GM18873 (cell line): Measurements from ENCODE around the gene OGFOD3.

Source experiments
- ATAC-seq: cut with Tn5 transposase; IDR thresholded peaks from one replicate; pipeline ENCODE4 v1.9.1; 2021; ENCODE audit warnings: mild to moderate bottlenecking, moderate library complexity, moderate number of reproducible peaks; ENCODE audit not compliant: unreplicated experiment, low FRiP score

The OGFOD3 gene

GRCh38 chr17:82447876-82448275, 29.5 kb upstream of the OGFOD3 start:
- no peak for ATAC-seq

DNA sequence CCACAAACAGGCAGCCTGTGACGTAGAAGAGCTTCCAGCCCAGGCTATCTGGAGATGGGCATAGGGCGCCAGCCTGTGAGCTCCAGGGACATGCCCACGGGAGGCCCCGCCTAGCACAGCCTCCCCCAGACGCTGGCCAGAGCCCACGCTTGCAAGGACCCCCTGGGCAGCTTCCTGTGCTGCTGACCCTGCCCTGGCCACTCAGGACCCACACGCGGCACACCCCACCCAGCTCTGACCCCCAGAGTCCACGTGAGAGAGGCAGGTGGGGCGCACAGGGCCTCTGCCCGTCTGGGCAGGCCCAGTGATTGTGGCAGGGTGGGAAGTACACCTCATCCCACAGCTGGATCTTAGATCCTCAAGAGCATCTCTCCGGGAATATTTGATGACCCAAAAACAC, 28.3 kb upstream of the OGFOD3 start:
- no peak for ATAC-seq

- no peak for ATAC-seq
Measured at GRCh38 chr17:82446124-82446523, 27.7 kb upstream of the OGFOD3 start.

- no peak for ATAC-seq
Measured at GRCh38 chr17:82445542-82445941, 27.2 kb upstream of the OGFOD3 start.

DNA sequence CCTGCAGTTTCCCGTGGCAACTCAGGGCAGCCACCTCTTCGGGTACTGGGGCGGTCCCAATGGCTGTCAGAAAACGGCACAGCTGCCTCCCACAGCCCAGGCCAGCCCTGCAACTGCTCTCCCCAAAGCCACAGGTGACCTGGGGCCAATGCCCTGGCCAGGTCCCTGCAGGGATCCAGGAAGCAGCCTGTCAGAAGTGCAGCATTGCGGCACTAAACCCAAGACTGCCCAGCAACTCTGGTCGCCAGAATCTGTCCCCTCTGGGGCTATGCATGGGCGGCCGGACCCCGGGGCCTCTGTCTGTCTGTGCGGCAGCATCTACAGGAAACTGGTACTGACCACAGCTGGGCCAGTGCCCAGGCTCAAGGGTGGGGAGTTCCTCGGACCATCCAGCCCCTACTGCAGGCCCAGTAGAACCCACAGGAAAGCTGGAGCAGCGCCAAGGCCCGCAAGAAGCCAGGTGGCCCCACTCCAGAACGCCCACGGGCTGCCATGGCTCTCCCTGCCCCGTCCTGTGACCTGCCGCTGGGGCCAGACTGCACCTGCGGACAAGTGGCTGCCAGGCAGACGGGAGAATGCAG, 26.6 kb upstream of the OGFOD3 start:
- ATAC-seq = no peak

DNA sequence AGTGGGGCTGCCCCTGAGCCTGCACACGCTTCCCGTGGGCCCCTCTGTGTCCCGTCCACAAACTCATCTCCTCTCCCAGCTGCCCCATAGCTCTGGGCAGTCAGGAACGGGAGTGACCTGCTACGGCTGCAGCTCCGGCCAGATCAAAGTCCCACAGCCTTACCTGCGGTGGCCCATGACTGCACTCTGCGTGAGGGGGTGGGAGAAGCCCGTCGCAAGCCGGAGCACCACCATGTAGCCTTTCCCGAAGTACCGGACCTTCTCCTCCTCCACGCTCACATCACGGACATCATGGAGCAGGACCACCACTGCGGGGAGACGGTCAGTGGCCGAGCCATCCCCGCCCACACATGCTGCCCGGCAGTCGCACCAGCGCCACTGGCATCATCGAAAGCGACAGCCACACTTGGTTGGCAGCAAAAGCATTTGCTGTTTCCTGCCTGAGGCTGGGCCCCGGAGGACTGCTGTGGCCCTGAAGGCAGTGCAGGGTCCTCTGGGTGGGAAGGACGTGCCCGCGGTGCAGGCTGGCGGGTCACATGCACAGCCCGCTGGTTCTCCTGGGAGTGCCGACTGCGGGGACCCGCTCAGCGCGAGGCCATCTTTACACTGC, 26.0 kb upstream of the OGFOD3 start:
- no peak for ATAC-seq

GRCh38 chr17:82443465-82444283, 25.3 kb upstream of the OGFOD3 start:
- ATAC-seq = no peak

- no peak for ATAC-seq
Measured at GRCh38 chr17:82442643-82443464, 24.5 kb upstream of the OGFOD3 start.

- ATAC-seq = no peak
Measured at GRCh38 chr17:82441691-82442487, 23.5 kb upstream of the OGFOD3 start.

- ATAC-seq = no peak
Measured at GRCh38 chr17:82440991-82441627, 22.7 kb upstream of the OGFOD3 start.

DNA sequence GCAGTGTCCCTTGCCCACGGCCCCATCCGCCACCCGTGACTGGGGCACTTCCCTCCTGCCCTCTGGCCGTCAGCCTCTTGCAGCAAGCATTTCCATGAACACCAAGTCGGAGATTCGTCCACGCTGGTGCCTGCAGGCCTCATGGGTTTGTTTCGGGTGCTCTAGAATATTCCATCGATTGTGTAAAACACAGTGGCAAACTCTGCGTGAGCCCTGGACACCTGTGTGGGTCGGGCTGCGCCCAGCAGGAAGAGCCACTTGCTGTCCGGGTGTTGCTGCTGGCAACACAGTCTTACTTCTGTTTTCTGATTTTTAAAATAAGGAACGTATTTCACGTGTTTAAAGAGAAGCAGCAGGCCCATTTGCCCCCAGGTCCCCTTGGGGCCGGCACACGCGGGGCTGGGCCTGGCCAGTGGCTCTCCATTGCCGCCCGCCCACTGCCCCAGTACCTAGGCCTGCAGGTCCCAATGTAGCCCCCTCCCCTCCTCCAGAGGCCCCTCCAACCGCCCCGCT, 22.1 kb upstream of the OGFOD3 start:
- ATAC-seq = no peak

DNA sequence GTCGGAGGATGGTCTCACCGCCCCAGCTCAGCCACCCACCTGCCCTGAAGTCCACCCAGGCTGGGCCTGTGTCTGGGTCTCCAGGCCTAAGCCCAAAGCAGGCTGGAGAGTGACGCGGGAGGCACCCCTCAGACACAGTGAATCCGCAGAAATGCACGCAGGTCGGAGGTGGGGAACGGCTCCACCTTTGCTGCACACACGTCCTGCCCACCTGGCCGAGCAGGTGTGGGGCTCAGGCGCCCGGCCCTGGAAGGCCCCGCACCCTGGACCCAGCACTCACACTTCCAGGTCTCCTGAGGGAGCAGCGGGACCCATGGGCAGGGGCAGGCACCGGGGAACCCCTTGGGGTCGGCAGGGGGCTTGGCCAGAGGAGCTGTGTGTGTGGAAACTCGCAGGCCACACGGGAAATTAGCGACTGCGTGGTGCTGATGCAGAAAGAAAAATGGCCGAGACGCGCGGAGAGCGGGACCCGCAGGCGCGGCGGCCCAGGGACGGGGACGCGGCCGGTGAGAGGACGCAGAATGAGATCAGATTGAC, 21.5 kb upstream of the OGFOD3 start:
- ATAC-seq = no peak

- ATAC-seq = no peak
Measured at GRCh38 chr17:82439194-82439828, 20.9 kb upstream of the OGFOD3 start.

- ATAC-seq = no peak
Measured at GRCh38 chr17:82438401-82439193, 20.2 kb upstream of the OGFOD3 start.

DNA sequence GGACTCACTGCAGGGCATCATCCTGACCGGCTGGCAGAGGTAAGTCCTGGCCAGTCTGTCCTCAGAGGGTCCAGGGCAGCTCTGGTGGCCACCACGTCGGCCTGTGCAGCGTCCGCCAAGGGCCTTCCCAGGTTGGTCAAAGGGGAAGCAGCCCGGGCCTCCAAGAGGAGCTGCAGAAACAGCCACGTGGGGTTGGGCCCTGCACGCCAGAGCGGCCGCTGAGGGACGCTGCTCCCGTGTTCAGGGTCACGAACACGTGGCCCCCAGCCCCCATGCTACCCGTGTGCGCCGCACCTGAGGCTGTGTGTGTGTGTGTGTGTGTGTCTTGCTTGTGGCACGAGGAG, 18.9 kb upstream of the OGFOD3 start:
- no peak for ATAC-seq

DNA sequence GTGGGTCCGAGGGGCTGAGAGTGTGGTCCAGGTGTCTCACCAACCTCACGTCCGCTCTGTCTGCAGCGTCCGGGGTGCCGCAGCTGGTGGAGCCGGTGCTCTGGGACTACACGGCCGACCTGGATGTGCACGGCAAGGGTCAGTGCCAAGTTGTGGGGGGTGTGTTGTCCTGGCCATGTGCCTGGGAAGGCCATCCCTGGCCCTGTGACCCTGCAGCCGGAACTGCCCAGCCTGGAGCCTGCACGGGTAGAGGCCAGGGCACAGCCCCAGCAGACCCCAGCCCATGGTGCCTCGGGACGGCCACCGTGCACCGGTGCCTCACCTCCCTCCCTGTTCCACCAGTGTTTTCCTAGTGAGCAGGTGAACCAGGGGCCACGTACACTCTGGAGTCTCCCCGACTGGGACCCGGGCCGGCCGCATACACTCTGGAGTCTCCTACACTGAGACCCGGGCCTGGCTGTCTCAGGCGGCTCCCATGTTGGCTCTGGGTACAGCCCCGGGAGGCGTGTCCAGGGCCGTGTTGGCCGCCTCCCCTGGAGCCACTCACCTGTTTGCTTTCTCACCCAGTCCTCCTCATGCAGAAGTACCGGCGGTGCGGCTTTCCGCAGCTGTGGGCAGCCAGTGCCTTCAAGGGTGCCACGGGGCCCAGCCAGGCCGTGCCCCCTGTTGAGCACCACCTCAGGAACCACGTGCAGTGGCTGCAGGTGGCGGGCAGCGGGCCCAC, 18.4 kb upstream of the OGFOD3 start:
- no peak for ATAC-seq
